ENCODE results near the gene CEP70.

Gene CEP70

GRCh38 chr3:138449490-138449889 is 144.6 kb downstream of the CEP70 start:
- no peak for DNase-seq

GRCh38 chr3:138448631-138449030 is 145.4 kb downstream of the CEP70 start:
- no peak for DNase-seq

- DNase-seq = no peak
These were observed 148.4 kb downstream of the CEP70 start for GRCh38 chr3:138445654-138446053.

GRCh38 chr3:138445236-138445635 is 148.8 kb downstream of the CEP70 start:
- DNase-seq = no peak

Data from NCI-H345 (cell line).